GM18858 (cell line): ENCODE measurements around the gene SIRT4.
"Not testable (repeated sequence)": the region's sequence is repeated elsewhere in the genome, so short reads cannot be mapped to it uniquely, and the experiment has no call there.

Source experiments
- ATAC-seq: cut with Tn5 transposase; IDR thresholded peaks from one replicate; pipeline ENCODE4 v1.9.1; 2021; ENCODE audit not compliant: unreplicated experiment

Gene SIRT4

DNA sequence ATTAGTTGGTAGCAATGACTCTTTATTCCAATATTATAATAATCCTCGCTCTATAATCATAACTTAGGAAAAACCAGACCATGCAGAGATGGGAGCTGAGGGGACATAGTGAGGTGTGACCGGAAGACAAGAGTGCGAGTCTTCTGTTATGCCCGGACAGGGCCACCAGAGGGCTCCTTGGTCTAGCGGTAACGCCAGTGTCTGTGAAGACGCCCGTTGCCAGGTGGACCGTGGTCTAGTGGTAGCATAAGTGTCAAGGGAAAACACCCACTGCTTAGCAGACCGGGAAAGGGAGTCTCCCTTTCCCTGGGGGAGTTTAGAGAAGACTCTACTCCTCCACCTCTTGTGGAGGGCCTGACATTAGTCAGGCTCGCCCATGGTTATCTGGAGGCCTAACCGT, 33.3 kb downstream of the SIRT4 start:
- not testable (repeated sequence) for ATAC-seq

DNA sequence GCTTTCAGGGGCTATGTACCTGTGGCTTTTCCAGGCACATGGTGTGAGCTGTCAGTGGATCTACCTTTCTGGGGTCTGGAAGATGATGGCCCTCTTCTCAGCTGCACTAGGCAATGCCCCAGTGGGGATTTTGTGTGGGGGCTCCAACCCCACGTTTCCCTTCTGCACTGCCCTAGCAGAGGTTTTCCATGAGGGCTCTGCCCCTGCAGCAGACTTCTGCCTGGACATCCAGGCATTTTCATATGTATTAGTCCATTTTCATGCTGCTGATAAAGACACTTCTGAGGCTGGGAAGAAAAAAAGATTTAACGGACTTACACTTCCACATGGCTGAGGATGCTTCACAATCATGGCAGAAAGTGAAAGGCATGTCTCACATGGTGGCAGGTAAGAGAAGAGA, 34.3 kb downstream of the SIRT4 start:
- not testable (repeated sequence) for ATAC-seq

GRCh38 chr12:120337730-120338129, 35.6 kb downstream of the SIRT4 start:
- no peak for ATAC-seq

DNA sequence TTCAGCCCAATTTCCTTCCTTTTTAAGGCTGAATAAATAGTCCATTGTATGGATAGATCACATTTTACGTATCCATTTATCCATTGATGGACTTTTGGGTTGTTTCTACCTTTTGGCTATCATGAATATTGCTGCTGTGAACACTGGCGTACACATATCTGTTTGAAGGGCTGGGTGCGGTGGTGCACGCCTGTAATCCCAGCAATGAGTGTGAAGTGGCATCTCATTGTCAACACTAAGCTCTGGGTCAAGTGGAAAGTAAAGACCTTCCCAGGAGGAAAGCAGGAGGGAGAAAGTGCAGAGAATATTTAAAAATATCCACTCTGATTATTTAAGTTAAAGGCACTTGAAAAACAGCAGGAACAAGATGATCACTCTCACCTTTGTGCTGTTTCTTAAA, 37.1 kb downstream of the SIRT4 start:
- no peak for ATAC-seq

DNA sequence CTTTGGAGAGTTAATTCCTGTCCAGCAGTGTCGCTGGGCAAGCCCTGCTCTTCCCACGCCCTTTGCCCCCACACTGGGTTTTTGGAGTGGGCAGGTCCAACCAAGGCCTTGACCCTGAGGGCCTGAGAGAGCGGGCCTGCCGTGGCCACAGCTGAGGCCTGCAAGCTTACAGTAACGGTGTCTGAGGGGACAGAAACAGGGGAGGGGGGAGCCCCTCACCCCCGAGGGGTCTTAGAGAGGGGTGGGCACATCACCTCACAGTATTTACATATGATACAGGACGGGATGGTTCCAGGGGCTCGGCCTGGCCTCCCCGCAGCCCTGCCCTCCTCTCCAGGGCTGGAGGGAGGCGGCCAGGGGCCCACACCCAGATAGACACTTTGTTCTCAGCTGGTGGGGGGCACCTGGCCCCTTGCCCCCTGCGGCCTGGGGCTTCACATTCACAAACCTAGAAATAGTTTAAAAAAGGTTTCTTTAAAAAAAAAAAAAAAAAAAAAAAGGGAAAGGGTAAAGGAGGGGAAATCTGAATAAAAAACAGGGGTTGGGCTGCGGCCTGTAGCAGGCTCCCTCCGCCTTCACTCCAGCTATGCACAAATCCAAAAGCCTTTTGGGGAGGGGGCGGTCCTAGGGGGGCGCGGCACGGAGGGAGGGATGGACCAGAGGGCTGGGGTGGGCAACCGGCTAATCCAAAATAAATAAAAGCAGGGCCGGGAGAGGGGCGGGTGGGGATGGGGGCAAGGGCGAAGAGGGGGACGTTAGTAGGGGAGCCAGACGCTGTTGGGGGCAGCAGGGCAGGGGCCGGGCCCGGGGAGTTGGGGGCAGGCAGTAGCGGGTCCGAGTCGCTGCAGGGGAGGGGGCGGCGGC, 40.3 kb downstream of the SIRT4 start:
- no peak for ATAC-seq

DNA sequence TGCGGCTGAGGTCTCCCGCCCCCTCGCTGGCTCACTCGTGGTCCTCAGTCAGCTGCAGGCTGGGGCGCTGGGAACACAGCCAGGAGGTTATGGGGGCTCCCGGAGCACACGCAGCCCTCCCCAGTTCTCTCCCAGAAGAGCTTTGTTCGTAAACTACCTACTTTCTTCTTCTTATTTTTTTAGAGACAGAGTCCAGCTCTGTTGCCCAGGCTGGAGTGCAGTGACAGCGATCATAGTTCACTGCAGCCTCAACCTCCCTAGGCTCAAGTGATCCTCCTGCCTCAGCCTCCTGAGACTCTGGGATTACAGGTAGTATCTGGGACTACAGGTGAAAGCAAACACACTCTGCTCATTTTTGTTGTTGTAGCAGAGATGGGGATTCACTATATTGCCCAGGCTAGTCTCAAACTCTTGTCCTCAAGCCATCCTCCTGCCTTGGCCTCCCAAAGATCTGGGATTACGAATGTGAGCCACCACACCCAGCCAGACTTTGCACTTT, 41.0 kb downstream of the SIRT4 start:
- no peak for ATAC-seq

DNA sequence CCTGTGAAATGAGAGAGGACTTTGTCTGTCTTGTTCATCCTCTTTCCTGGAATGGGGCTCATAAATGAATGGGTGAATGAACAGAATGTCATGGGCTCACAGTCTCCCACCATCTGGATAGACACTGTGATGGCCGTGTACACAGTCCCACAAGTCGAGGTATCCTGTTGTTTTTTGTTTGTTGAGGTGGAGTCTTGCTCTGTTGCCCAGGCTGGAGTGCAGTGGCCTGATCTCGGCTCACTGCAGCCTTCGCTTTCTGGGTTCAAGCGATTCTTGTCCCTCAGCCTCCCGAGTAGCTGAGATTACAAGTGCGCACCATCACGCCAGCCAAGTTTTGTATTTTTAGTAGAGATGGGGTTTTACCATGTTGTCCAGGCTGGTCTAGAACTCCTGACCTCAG, 41.6 kb downstream of the SIRT4 start:
- no peak for ATAC-seq

- ATAC-seq = no peak
Measured at GRCh38 chr12:120346031-120346430, 43.9 kb downstream of the SIRT4 start.

DNA sequence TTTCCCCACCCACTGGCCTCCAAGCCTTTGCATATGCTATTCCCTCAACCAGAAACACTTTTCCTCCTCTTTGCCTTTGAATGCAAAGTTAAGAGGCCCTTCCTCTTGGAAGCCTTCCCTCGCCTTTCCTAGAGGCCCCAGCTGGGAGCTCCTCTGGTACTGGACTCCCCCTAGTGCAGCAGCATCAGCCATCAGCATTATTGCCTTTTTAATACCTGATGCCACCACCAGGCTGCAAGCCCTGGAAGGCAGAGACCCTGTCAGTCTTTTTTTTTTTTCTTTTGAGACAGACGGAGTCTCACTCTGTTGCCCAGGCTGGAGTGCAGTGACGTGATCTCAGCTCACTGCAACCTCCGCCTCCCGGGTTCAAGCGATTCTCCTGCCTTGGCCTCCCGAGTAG, 44.6 kb downstream of the SIRT4 start:
- no peak for ATAC-seq

DNA sequence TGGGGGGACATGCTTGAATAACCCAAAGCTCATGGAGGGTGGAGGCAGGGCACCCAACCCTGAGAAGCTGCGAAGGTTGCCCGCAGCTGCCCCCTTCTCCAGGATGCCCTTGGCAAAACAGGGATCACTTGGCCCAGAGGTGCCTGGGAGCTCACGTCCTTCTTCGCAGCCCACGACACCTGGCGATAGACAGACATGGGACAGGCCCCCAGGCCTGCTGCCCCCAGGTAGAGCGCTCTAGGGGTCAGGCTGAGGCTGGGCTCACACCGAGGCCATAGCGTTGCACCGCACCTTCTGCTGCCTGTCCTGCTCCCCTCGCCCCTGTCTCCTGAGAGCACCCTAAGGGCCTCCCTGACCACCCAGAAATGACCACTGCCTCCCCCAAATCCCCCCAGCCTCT, 45.6 kb downstream of the SIRT4 start:
- no peak for ATAC-seq

GRCh38 chr12:120350576-120351350, 48.6 kb downstream of the SIRT4 start:
- no peak for ATAC-seq

DNA sequence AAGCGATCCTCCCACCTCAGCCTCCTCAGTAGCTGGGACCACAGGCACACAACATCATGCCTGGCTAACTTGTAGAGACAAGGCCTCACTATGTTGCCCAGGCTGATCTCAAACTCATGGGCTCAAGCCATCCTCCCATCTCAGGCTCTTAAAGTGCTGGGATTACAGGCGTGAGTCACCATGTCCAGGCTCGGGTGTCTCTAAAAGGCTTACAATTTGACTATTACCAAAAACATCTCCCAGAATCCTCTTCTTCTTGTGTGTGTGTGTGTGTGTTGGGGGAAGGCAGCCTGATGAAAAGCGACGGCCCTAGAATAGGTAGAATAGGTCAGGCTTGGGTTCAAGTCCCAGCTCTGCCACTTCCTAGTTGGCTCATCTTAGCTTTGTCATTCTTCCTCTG, 50.0 kb downstream of the SIRT4 start:
- no peak for ATAC-seq

- ATAC-seq = no peak
Measured at GRCh38 chr12:120353136-120353535, 51.0 kb downstream of the SIRT4 start.

GRCh38 chr12:120353556-120354317, 51.6 kb downstream of the SIRT4 start:
- ATAC-seq = no peak

DNA sequence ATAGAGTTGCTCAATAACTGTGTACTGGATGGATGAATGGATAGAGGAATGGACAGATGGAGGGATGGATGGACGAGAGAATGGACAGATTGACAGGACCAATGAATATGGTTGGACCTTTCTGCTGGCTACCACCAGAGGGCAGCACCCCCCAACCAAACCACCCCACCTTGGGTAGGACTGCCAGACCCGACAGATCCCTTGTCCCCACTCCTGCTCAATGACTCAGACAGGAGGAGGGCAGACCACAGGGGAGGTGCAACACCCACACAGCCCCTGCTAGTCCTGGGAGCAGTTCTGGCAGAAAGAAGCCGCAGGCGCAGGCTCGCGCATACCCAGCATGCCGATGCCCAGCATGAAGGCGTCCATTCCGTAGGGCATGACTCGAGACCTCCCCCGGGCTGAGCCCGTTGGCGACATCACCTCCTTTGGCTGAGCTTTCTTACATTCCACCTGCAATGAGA, 54.5 kb downstream of the SIRT4 start:
- no peak for ATAC-seq

GRCh38 chr12:120357104-120357503, 55.0 kb downstream of the SIRT4 start:
- no peak for ATAC-seq

DNA sequence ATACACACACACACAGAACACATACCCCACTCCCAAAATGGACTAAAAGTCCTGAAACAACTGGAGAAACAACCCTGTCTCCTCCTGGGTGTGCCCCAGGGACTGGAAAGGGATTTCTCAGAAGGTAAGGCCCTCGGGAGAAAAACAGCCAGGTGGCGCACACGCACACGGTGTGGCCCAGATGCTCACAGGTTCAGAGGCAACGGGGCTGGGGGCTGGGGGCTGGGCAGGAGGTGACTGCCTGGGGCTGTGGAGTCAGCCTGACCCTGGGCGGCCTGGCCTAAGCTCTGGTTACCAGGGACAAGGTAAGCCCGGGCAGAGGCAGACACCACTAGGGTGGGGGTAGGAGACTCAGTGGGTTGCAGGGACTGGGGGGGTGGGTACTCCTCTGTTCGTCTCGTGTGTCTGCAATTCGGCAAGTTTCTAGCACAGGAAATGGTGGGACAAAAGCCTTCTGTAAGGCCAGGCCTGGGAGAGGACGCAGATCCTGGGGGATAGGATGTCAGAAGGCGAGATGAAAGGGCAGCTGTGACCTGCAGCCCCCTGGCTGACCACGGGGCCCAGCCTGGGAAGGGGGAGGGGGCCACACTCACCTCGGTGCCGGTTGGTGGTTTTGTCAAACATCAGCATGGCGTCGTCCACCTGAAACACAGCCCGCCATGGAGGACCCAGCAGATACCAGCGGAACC, 56.4 kb downstream of the SIRT4 start:
- ATAC-seq = no peak

DNA sequence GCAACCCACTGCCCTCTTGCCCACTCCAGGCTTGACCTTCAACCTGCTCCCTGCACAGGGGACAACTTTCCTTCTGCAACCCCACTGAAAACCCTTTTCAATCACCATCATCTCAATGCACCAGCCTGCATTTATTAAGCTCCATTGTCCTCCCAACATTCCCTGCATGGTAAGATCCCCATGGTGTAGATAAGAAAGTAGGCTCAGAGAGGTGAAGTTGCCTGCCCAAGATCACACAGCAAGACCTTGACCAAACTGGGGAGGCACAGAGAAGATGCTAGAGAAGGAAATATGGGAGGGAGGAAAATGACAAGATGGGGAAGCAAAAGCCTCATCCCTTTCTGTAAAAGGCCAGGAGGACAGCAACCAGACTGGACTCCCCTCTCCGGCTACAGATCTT, 57.0 kb downstream of the SIRT4 start:
- ATAC-seq = no peak

DNA sequence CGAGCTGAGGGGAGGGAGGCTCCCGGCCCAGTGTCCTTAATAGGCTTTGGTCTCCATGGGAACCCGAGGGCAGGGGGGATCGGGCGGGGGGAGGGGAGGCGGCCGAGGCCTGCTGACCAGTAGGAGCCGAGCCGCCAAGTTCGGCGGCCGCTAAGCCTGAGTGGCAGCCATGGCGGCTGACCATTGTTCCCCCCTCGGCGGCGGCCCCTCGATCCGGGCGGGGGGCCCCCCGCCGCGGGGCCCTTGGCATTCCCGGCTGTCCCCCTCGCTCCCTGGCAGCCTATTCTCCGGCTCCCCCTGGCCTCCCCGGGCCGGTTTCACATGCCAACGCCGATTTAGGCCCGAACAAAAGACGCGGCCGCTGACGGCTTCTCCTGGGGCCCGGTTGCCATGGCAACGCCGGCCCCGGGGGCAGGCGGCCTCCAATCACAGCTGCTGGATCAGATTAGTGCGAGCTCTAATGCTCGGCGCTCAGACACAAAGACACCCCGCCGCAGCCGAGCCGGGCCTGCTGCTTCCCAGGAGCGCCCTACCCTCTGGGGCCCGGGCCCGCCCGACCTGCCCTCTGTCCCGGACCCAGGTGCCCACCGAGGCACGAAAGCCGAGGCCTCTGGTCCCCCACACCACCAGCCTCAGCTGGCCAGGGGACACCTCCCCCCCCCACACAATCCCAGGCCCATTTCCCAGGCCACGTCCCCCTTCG, 59.5 kb downstream of the SIRT4 start:
- ATAC-seq = no peak
